Endothelial cell of hepatic sinusoid (primary cell): ENCODE data around the gene ZNF554.

Experiments used
- in situ Hi-C: cut with HindIII; loops from 2 replicates; pipeline ENCODE4 v1.10.0; 2017; ENCODE audit warnings: low sequenced_read_pairs

ZNF554 gene

DNA sequence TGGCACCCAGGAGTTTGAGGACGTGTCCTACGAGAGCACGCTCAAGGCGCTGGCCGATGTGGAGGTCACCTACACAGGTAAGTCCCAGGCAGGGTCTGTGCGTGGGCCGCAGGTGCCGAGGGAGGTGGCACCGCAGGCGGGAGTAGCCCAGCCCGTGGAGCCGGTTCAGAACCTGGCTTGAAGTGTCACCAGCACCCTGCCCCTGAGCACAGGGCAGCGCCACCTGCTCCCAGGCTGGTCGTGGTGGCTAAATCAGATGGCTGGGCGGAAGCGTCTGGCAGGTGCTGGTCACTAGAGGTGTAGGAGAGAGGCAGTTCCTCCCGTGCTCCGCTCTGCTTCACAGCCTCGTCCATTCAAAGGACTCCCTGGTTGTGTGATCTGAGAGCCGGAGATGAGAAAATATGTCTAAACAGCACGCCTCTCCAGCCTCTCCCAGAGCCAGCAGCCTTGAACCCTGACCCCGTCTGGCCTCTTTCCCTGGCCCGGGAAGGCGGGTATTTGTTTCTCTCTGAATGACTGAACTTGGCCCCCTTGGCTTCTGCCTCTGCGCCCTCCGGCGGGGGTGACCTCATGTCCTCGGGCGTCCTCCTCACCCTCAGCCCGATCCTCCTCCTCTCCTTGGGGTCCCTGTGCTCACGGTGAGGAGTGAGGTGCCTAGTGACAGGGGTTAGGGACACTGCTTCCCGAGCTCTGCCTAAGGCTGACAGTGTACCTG lies 29.0 kb upstream of the ZNF554 start:
- in situ Hi-C loops: loop anchor here (5.0 kb wide), 1 partner anchor 42 kb away; no protein-coding TSS in a partner anchor

DNA sequence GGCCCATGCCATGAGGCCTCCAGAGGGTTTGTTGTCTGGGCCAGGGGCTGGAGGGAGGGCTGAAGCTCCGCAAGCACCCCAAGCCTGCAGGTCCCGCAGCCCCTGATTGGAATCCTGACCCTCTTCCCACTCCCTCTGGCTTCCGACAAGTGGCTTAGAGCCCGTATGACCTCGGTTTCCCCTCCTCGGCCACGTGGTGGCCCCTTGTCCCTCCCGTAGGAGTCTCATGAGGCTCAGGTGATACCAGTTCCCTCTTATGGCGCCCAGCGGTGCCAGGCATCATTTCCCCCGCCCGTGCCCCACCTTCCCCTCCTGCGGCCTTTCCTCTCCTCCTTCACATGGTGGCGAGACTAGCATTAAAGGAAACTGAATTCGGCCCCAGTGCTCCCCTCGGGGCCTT lies 28.2 kb upstream of the ZNF554 start:
- in situ Hi-C loops: loop anchor here (5.0 kb wide), 1 partner anchor 41 kb away; no protein-coding TSS in a partner anchor

DNA sequence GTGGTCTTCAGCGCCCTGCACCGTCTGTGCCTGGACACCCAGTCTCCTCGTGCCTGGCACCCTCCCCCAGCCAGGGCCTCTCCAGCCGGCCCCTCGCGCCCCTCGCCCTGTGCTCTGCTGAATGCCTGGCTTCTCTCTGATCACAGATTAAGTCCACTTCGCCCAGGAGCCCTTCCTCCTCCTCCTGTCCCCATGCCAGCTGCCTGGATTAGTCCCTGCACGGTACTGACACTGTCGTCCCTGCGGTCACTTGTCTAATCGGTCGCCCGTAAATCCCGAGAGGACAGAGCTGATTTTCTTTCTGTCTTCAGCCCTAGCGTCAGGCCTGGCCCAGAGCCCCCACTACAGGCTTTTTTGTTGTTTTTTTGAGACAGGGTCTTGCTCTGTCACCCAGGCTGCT lies 27.8 kb upstream of the ZNF554 start:
- in situ Hi-C loops: loop anchor here (5.0 kb wide), 1 partner anchor 40 kb away; no protein-coding TSS in a partner anchor

DNA sequence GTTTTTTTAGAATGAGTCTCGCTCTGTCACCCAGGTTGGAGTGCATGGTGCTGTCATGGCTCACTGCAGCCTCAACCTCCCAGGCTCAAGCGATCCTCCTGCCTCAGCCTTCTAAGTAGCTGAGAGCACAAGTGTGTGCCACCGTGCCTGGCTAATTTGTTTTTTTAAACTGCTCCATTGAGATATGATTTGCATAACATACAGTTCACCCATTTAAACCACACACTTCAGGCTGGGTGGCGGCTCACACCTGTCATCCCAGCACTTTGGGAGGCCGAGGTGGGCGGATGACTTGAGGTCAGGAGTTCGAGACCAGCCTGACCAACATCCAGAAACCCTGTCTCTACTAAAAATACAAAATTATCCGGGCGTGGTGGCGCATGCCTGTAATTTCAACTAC lies 27.0 kb upstream of the ZNF554 start:
- in situ Hi-C loops: loop anchor here (5.0 kb wide), 1 partner anchor 40 kb away; no protein-coding TSS in a partner anchor

DNA sequence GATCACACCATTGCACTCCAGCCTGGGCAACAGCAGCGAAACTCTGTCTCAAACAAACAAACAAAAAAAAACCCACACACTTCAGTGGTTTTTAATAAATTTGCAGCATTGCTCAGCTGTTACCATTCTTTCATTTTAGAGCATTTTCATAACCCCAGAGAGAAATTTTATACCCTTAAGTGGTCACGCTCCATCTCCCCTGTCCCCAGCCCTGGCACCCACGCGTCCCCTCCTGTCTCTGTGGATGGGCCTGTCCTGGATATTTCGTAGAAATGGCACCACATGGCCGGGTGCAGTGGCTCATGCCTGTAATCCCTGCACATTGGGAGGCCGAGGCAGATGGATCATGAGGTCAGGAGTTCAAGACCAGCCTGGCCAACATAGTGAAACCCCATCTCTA lies 26.5 kb upstream of the ZNF554 start:
- in situ Hi-C loops: loop anchor here (5.0 kb wide), 1 partner anchor 39 kb away; no protein-coding TSS in a partner anchor

DNA sequence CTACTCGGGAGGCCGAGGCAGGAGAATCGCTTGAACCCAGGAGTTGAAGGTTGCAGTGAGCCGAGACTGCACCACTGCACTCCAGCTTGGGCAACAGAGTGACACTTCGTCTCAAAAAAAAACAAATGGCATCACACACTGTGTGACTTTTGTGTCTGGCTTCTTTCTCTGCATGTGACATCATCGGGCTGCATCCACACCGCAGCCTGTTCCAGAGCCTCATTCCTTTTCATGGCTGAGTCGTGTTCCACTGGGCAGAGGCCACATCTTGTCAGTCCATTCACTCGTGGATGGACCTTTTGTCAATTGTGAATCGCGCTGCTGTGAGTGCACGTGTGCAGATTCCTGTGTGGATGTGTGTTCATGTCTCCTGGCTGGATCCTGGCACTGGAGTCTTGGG lies 26.1 kb upstream of the ZNF554 start:
- in situ Hi-C loops: loop anchor here (5.0 kb wide), 1 partner anchor 39 kb away; no protein-coding TSS in a partner anchor

DNA sequence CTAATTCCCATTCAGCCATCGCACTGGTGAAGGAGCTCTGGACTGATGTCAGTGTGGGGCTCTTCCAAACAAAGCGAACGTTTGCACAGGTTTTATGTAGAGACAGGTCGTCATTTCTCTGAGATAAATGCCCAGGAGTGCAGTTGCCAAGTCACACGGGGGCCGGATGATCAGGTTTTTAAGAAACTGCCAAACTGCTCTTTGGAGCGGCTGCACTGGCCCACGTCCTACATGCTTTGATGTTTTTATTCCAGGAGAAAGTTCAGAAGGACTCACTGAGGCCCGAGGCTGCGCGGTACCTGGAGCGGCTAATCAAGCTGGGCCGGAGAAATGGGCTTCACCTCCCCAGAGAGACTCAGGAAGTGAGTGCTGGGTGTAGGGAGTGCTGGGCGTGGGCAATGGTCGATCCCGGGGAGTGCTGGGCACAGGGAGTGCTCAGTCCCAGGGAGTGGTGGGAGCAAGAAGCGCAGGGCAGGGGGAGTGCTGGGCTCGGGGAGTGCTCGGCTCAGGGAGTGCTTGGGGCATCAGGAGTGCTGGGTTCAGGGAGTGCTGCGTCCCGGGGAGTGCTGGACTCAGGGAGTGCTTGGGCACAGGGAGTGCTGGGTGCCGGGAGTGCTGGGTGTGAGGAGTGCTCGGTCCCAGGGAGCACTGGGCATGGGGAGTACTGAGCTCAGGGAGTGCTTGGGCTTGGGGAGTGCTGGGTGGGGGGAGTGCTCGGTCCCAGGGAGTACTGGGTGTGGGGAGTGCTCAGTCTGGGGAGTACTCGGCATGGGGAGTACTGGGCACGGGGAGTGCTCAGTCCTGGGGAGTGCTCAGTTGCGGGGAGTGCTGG lies 23.6 kb upstream of the ZNF554 start:
- in situ Hi-C loops: no loop called here

DNA sequence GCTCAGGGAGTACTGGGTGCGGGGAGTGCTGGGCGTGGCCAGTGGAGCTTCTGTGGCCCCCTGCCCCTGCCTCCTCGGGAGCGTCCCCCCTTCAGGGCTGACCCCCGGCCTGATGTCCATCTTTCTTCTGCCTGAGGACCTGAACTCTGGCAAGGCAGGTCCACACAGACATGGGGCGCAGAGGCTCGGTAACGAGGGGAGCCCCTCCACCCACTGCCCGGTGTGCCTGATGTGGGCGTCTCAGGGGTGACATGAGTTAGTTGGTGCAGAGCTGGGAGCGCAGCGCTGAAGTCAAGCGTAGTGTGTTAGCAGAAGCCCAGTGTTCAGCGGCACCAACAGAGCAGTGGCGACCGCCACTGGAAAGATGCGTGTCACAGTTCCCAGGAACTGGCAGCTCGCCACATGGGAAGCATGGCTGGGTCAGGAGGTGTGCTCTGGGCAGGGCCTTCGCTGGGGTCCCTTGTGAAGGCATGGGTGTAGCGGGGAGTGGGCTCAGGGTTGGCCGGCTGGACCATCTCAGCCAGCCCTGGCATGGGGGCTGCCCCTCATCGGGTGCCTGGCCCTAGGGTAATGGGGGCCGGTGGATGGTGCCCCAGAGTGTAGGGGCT lies 22.9 kb upstream of the ZNF554 start:
- in situ Hi-C loops: no loop called here

DNA sequence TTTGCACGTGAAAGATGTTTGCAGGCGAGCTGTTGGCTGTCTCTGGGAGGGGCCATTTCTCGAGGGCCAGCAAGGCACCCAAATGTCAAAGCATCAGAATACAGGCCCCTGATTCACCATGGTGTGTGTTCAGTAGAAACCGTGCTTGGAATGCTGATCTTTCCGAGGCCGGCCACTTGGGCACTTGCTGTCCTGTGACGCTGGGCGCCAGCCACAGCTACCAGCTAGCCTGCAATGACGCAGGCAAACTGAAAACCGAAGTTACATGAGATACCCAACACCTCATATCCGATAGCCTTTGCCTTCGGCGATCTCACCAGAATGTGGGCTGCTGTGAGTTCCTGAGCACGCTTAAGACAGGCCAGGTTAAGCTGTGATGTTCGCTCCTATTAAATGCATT lies 22.4 kb upstream of the ZNF554 start:
- in situ Hi-C loops: no loop called here

DNA sequence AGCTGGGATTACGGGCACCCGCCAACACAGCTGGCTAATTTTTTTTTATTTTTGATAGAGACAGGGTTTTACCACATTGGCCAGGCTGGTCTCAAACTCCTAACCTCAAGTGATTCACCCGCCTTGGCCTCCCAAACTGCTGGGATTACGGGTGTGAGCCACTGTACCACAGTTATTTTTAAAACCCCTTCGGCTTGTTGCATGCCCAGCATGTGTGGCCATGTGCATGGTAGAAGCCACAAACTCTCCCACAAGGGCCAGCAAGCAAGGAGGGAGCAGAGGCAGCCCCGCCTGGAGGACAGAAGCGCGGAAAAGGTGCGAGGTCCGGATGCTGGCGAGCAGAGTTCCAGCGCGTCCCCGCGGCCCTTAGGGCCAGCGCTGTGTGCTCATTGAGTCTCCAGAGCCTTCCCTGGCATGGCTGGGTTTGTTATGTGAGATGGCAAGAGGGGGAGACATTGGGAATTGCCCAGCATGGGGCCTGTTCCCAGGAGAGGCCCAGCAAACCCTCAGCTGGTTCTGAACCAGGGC lies 21.4 kb upstream of the ZNF554 start:
- in situ Hi-C loops: no loop called here

DNA sequence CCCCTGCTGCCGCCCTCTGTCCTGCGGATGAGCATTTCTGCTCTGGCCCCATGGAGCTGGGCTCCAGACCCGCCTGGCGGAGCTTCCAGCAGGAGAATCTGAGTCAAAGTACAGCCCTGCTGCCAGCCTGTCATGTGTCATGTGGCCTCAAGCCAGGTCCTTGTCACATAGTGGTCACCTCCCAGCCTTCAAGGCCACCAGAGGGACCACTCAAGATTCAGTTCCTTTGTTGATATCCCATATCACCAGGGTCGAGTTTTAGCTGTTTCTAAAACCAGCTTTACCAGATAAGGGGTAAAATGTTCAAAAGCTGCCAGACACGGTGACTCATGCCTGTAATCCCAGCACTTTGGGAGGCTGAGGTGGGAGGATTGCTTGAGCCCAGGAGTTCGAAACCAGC lies 20.9 kb upstream of the ZNF554 start:
- in situ Hi-C loops: no loop called here

DNA sequence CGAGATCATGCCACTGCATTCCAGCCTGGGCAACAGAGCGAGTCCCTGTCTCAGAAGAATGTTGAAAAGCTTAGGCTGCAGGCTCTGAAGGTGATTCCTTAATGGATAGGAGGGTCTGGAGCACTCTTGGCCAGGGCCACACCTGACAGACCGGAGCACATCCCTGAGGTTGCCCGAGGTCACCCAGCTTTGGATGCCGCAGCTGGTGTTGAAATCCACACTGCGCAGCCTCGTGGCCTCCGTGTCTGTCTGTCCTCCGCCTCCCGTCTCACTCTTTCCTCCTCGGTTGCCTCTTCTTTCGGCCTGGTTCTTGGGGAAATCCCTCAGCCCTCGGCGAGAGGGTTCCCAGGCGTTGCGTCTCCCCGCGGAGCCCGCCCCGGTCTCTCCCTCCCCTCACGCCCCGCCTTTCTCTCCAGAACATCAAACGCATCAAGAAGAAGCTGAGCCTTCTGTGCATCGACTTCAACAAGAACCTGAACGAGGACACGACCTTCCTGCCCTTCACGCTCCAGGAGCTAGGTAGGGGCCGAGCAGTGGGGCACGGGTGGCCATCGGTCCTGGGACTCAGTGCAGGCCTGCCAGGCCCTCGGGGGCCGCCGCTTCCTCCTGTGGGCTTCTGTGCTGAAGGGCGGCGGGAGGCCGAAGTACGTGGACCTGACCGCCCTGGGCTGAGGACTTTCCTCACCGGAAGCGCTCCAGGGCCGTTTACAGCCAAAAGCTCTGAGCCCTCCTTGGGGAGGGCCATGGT lies 20.2 kb upstream of the ZNF554 start:
- in situ Hi-C loops: no loop called here

DNA sequence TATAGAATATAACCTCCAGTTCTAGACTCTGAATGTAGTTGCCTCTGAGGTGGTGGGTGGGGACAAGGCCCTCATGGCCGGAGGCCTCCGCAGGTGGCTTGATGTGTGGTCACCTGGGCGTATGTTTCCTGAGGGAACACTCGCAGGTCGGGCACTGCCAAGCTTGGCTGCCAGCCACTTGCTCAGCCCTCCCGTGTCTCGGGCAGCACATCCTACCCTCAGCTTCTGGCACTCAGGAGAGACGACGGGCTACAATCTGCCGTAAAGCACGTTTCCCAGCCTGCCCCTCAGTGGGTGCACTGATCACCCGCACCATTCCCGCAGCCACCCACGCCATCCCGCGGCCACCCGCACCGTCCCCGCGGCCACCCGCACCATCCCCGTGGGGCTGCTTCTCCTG lies 19.2 kb upstream of the ZNF554 start:
- in situ Hi-C loops: no loop called here

DNA sequence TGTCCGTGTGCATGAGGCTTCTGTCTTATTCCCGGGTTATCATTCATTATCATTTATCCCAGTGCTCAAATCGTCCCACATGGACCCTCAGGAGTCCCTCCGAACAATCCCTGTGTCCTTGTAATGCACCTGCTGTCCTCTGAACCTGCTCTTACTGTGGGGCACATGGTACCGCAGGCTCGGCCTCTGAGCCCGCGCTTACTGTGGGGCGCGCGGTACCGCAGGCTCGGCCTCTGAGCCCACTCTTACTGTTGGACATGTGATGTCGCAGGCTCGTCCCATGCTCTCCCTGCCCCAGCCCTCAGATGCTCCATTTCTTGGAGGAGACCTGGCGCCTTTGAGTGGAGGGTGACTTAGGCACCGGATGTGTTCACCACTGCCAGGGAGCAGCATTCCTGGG lies 16.8 kb upstream of the ZNF554 start:
- in situ Hi-C loops: no loop called here

DNA sequence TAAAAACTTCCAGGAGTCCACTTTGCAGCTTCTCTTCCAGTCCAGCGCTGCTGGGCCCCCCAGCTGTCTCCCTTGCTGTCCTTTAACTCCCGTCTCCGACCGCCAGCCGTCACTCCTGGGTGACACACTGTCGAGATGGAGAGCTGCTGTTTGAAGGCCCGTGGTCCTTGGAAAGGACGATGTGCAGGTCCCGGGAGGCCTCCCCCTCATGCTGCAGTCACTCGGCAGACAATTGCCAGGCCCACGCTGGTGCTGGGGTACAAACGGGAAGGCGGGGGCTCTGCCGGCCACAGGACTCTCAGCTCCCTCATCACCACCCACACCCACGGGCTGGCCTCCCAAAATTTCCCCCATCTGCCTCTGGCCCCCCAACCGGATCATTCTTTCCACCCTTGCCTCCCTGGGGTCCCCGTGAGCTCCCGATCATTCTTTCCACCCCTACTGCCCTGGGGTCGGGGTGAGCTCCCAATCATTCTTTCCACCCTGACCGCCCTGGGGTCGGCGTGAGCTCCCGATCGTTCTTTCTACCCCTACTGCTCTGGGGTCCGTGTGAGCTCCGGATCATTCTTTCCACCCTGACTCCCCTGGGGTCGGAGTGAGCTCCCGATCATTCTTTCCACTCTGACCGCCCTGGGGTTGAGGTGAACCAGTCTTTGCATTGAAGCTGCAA lies 16.0 kb upstream of the ZNF554 start:
- in situ Hi-C loops: no loop called here

DNA sequence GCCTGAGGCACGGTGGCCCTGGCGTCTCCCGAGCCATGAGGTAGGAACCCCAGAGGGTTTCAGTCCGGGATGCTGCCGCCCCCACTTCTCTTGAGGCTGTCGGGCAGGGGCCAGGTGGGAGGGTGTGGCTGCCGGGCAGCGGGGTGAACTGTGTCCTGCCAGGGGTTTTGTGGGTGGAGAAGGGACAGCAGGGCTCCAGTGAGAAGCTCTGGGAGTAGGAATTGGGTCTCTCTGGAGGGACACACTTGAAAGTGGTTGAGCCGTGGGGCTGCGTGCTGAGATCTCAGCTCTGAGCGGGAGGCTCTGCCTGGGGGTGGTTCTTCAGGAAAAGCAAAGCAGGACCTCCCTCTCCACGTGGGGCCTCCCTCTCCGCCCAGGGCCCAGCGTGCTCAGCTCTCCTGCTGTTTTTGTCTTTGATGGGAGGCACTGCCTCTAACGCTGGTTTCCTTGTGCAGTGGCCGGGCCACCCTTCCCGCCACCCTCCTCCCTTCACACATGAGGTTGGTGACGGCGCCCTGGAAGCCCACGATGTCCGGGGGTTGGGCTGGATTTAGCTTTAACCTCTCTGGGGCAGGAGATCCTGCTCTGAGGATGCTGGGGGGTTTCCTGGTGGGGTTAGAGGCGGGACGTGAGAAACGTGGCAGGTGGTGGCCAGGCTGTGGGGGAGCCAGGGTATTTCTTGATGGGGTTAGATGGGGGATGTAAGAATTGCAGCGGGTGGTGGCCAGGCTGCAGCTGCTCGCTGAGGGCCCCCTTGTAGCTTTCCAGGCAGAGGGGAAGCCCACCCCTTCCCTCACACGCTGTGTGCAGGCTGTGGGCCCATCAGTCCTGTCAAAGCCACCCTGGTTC lies 15.3 kb upstream of the ZNF554 start:
- in situ Hi-C loops: no loop called here

DNA sequence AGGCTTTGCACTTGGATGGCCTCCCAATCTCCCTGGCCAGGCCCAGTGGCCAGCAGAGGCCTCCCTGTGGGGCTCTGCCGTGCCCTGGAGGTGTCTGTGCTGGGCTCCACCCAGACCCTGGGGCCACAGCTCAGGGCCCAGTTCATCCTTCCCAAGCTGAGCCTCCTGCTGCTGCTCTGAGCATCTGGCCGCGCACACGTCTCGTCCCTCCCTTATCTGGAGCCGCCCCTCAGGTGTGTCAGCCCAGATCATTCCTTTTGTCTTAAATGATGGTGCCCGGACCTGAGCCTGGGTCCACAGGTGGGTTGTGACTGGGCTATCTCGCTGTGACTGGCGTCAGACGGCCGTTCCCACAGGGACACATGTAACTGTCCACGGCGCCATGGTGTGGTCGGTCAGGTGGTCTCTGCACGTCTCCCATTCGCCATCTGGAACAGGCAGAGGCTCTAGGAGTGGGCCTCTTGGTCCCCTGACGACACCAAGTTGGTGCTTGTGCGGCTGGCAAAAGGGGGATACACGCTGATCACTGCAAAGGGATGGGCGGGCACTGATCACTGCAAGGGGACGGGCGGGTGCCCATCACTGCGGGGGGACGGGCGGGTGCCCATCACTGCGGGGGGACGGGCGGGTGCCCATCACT lies 14.3 kb upstream of the ZNF554 start:
- in situ Hi-C loops: no loop called here

DNA sequence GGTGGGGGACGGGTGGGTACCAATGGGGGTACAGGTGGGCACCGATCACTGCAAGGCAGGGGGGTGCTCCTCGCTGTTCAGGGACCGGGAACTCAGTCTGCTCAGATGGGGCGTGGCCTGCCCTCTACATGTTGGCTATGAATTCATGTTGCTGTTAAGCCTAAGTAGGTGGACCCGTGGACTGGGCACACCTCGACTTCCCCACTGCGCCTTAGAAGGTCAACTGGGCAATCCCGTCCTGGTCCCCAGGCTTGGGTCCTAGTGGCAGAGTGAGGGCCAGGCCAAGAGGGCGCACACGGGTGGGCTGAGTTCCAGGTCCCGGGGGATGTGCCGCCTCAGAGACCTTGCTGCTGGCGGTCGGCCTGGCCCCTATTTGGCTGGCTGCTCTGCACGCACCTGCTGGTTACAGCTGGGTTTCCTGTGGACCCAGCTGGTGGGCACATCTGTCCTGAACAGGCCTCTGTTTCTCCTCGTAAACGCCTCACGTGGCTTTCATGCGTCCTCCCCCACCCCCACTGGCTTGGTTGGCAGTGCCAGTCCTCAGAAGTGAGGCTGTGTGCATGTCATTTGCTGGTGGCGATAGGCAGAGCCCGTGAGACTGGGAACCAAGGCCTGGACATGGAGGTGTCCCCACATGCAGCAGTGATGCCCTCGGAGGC lies 13.5 kb upstream of the ZNF554 start:
- in situ Hi-C loops: no loop called here
